GM21786 (cell line): ENCODE data around the gene PDSS2.
"Not testable (repeated sequence)": the region's sequence is repeated elsewhere in the genome, so short reads cannot be mapped to it uniquely, and the experiment has no call there.

Experiments used
- ATAC-seq: cut with Tn5 transposase; IDR thresholded peaks from one replicate; pipeline ENCODE4 v1.9.1; 2021; ENCODE audit not compliant: unreplicated experiment

Gene PDSS2

GRCh38 chr6:107475826-107476225 is 16.5 kb upstream of the PDSS2 start:
- ATAC-seq = not testable (repeated sequence)

DNA sequence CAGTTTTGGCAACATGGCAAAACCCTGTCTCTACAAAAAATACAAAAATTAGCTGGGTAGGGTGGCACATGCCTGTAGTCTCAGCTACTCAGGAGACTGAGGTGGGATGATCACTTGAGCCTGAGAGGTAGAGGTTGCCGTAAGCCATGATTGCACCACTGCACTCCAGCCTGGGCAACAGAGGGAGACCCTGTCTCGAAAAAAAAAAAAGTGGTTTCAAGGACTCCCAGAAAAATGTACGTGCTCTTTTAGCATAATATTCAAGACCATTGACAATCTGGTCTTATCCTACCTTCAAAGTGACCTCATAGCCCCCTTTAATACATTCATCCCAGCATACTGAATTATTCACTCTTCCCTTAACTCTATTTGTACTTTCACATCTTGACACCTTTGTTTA is 16.0 kb upstream of the PDSS2 start:
- ATAC-seq = not testable (repeated sequence)

GRCh38 chr6:107473660-107474059 is 14.3 kb upstream of the PDSS2 start:
- ATAC-seq = no peak

DNA sequence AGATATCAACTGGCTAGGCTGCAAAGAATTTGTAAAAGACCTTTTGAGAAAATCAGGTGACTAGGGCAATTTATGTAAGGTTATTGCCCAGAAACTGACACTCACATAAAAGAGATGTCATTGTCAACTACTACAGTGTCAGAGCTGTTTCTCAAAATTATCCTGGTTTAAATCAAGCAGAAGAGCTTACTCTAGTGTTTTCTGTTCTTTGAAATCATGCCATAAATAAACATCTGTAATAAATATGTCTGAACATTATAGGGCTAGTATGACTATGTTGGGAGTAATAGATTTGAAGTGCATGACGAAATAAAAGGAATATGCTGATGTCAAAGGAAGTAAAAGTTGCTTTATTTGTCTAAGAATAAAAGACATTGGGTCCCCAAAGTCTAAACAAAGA is 11.0 kb upstream of the PDSS2 start:
- no peak for ATAC-seq

GRCh38 chr6:107466062-107466461 is 6.7 kb upstream of the PDSS2 start:
- ATAC-seq = no peak

DNA sequence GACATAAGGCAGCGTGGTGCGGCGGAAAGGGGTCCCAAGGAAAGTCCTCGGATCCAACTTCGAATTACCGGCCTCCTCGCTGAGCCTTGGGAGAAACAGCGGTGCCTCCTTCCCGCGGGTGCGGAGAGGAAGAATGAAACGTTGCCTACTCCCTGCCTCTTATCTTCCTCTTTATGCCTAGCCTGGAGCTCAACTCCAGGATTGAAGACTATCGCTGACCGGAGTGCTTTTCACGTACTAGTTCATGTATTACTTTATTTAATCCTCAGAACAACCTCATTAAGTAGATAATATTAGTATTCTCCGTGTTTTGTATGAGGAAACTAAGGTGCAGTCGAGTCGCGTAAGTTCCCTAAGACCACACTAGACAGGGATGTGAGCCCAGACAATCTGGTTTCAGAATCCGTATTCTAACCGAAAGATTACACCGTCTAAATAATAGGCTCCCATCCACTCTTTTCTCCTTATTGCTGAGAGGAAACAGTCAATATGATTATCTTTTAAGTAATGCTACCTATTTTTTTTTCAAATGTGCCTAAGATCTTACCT is 793 bp upstream of the PDSS2 start:
- ATAC-seq = no peak

DNA sequence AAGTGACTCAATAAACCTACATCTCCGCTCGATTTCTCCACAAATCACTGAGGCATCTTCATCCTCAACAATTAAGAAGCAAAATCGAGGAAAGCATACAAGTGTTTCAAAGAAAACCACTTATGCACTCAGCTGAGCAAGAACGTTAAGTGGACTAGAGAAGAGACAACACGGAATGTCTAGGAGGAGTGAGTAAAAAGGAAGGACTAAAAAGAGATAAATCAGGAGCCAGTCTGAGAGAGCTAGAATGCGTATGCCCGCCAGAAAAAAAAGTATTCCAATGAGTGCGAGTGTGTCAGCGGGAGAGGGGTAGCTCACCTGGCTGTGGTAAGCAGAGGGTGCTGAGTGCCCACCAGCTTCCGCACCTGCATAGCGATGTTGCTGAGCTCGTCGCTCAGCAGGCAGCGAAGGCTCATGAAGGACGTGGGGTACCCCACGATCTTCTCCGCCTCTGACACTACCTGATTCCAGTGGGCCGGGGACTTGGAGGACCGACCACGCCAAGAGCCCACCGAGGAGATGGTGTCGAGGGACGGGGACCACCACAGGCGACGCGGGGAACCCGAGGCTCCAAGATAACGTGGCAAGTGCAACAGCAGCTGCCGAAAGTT is 587 bp downstream of the PDSS2 start:
- peak; percentile 19 for ATAC-seq

DNA sequence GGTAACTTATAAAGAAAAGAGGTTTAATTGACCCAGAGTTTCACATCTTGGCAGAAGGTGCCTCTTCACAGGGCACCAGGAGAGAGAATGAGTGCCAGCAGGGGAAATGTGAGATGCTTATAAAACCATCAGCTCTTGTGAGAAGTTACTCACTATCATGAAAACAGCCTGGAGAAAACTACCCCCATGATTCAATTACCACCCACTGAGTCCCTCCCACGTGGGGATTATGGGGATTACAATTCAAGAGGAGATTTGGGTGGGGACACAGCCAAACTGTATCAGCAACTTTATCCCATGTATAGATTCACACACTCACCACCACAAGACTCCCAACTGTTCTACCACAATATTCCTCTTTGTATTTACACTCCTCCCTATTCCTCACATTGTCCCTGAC is 10.6 kb downstream of the PDSS2 start:
- ATAC-seq = no peak

DNA sequence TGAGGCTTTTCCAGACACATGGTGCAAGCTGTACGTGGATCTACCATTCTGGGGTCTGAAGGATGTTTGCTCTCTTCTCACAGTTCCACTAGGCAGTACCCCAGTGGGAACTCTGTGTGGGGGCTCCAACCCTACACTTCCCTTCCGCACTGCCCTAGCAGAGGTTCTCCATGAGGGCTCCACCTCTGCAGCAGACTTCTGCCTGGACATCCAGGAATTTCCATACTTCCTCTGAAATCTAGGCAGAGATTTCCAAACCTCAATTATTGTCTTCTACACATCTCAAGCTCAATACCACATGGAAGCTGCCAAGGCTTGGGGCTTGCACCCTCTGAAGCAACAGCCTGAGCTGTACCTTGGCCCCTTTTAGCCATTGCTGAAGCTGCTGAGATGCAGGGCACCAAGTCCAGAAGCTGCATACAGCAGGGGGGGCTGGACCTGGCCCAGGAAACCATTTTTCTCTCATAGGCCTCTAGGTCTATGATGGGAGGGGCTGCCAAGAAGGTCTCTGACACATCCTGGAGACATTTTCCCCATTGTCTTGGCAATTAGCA is 11.6 kb downstream of the PDSS2 start:
- ATAC-seq = no peak

DNA sequence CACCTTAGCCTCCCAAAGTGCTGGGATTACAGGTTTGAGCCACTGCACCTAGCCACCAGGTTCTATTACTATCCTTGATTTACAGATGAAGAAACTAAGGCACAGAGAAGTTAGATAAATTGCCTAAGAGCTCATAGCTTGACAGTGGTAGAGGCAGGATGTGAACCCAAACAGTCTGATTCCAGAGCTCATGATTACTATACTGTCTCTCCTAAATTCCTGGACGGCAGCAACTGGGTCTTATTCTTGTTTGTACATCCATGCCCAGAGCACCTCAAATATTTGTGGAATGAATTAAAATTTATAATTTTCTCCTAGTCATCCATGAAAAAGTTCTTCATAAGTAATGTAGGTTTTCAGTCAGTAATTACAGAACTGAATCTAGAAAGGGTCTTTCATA is 15.1 kb downstream of the PDSS2 start:
- no peak for ATAC-seq

DNA sequence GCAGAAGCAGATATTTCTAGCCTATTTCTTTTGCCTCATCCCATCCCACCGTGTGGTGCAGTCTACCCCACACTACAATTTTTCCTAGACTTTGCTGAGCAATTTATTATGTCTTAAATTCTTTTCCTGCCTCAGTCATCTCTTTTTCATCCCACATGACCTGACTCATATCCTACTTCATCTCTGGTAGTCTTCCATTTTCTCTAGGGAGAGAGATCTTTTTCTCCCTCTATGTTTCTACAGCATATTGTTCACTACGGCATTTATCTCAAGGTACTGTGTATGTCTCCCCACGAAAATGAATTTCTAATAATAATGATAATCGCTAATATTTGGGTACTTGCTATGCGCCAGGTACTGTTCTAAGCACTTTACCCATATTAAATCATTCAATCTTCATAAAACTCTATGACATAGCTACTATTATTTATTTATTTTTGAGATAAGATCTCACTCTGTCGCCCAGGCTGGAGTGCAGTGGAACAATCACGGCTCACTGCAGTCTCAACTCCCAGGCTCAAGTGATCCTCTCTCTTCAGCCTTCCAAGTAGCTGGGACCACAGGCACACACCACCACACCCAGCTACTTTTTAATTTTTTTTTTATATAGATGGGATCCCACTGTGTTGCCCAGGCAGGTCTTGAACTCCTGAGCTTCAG is 15.6 kb downstream of the PDSS2 start:
- no peak for ATAC-seq

GRCh38 chr6:107442938-107443607 is 16.3 kb downstream of the PDSS2 start:
- no peak for ATAC-seq

- no peak for ATAC-seq
Measured at GRCh38 chr6:107441682-107442081, 17.7 kb downstream of the PDSS2 start.

DNA sequence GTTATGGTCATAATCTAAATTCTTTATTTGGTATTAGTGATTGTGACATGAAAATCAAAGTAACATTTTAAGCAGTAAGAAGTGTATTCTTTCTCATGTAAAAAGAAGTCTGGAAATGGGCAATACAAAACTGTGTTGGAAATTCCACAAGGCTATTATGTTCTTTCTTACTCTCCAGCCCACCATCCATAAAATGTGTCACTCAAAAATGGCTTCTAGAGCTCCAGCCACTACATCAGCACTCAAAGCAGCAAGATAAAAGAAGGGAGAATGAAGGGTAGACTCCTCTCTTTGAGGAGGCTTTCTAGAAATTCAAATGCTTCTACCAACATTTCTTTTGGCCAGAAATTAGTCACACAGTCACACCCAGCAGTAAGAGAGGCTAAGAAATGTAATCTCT is 18.4 kb downstream of the PDSS2 start:
- ATAC-seq = no peak

DNA sequence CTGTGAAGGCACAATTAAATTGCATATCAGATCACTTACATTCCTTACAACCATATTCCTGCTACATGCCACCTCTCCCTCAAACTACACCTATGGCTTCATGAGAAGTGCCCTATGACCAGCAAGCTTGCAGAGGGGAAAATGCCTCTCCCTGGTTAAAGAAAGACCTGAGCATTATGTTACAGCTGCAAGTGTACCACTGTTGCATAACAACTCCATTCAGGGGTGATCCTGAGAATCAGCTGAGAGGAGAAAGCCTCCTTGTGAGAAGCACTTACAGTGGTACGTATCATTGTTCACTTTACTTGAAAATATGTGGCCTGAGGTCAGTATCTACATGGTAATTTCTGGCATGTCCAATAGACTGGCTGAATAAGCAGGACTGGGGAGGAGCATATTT is 20.0 kb downstream of the PDSS2 start:
- no peak for ATAC-seq

- ATAC-seq = no peak
Measured at GRCh38 chr6:107437691-107438090, 21.7 kb downstream of the PDSS2 start.

- no peak for ATAC-seq
Measured at GRCh38 chr6:107436881-107437280, 22.5 kb downstream of the PDSS2 start.

DNA sequence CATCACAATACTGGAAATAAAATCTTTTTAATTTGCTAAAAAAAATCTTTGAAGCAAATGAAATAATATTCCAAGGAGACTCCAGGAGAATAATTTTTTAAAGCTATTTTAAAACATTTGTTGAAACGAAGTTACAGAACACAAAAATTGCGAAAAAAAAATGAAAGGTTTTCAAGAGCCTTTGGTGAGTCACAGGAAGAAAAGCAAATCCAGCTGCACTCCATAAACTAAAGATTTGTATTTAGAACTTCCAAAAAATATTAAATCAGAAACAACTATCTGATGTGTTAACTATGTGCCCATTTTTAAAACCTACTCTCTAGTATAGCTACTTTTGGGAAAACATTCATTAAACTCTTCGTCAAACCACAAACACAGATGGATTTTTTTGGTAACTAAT is 23.6 kb downstream of the PDSS2 start:
- ATAC-seq = no peak

DNA sequence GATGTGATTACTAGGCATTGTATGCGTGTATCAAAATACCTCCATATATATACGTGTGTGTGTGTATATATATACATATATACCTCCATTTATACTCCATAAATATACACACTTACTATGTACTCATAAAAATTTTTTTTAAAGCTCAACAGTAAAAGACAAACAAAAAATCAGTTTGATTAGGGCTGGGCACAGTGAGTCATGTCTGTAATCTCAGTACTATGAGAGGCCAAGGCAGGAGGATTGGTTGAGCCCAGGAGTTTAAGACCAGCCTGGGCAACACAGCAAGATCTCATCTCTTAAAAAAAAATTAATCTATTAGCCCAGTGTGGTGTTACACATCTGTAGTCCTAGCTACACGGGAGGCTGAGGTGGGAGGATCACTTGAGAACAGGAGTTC is 24.6 kb downstream of the PDSS2 start:
- ATAC-seq = no peak

DNA sequence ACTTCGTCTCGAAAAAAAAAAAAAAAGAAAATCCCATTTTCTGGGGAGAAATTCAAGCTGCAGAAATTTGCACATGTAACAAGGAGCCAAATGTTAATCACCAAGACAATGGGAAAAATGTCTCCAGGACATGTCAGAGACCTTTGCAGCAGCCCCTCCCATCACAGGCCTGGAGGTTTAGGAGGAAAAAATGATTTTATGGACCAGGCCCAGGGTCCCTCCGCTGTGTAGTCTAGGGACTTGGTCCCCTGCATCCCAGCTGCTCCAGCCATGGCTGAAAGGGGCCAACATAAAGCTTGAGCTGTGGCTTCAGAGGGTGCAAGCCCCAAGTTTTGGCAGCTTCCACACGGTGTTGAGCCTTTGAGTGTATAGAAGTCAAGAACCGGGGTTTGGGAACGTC is 33.4 kb downstream of the PDSS2 start:
- not testable (repeated sequence) for ATAC-seq

GRCh38 chr6:107423474-107423990 is 35.8 kb downstream of the PDSS2 start:
- ATAC-seq = no peak
